NCI-H2081 (cell line): Measurements from ENCODE around the gene KLLN.
"Not testable (repeated sequence)": the region's sequence is repeated elsewhere in the genome, so short reads cannot be mapped to it uniquely, and the experiment has no call there.

ENCODE experiments used
- DNase-seq, 2 experiments: peaks; one replicate each; lab custom pipeline; 2025; lab: John Stamatoyannopoulos, UW

Gene KLLN

DNA sequence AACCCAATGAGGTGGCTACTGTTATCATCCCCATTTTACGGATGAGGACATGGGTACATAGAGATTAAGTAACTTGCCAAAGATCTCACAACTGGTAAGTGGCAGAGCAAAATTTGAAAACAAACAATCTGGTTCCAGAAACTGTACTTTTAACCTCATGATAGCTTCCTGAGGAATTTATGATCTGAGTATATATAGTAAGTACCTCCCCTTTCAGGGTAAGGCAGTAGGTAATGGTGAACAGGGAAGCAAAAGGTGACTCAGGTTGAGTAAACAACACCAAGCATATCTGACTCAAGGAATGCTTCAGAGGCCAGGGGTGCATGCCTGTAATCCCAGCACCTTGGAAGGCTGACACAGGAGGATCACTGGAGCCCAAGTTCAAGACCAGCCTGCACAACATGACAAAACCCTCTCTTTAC, 21.1 kb downstream of the KLLN start:
- DNase-seq, result no peak

GRCh38 chr10:87841186-87841585, 22.1 kb downstream of the KLLN start:
- no peak for DNase-seq

GRCh38 chr10:87838650-87839049, 24.7 kb downstream of the KLLN start:
- DNase-seq, result no peak

DNA sequence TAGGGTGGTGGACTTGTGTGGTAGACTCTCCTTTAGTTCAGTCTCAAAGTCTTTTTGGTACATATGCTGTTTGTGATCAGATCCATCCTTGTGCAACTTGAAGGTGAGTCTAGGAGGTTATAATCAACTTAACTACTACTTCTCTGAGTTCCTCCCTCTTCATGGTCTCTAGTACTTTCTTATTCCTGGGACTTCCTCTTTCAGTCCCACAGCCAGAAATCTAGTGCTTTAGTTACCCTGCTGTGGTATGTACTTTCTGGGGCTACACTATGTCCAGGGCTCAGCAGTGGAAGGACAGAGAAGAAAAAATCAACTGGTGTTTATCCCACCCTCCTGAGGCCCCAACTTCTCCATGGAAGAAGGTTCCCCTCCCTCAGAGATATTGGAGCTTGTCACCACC, 25.9 kb downstream of the KLLN start:
- no peak for DNase-seq

GRCh38 chr10:87836098-87836497, 27.2 kb downstream of the KLLN start:
- DNase-seq, result no peak

- DNase-seq, result no peak
Measured at GRCh38 chr10:87829986-87830729, 33.2 kb downstream of the KLLN start.

DNA sequence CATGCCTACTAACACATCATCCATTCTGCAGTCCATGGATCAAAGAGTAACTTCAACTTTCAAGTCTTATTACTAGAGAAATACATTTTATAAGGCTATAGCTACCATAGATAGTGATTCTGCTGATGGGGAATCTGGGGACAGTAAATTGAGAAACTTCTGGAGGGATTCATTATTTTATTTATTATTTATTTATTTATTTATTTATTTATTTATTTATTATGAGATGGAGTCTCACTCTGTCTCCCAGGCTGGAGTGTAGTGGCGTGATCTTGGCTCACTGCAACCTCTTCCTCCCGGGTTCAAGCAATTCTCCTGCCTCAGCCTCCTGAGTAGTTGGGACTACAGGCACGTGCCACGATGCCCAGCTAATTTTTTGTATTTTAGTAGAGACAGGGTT, 34.3 kb downstream of the KLLN start:
- not testable (repeated sequence) for DNase-seq

DNA sequence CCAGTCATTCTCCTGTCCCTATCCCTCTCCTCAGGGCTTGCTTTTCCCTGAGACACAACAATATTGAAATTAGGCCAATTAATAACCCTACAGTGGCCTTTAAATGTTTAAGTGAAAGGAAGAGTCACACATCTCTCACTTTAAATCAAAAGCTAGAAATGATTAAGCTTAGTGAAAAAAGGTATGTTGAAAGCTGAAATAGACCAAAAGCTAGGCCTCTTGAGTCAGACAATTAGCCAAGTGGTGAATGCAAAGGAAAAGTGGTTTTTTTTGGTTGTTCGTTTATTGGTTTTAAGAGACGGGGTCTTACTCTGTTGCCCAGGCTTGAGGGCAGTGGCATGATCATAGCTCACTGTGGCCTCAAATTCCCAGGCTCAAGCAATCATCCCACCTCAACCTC, 35.7 kb downstream of the KLLN start:
- DNase-seq, result no peak

GRCh38 chr10:87826653-87827052, 36.7 kb downstream of the KLLN start:
- no peak for DNase-seq

- no peak for DNase-seq
Measured at GRCh38 chr10:87819289-87819585, 44.1 kb downstream of the KLLN start.

- peak; percentile 6 to 23 for DNase-seq
Measured at GRCh38 chr10:87818505-87819288, 44.6 kb downstream of the KLLN start.

DNA sequence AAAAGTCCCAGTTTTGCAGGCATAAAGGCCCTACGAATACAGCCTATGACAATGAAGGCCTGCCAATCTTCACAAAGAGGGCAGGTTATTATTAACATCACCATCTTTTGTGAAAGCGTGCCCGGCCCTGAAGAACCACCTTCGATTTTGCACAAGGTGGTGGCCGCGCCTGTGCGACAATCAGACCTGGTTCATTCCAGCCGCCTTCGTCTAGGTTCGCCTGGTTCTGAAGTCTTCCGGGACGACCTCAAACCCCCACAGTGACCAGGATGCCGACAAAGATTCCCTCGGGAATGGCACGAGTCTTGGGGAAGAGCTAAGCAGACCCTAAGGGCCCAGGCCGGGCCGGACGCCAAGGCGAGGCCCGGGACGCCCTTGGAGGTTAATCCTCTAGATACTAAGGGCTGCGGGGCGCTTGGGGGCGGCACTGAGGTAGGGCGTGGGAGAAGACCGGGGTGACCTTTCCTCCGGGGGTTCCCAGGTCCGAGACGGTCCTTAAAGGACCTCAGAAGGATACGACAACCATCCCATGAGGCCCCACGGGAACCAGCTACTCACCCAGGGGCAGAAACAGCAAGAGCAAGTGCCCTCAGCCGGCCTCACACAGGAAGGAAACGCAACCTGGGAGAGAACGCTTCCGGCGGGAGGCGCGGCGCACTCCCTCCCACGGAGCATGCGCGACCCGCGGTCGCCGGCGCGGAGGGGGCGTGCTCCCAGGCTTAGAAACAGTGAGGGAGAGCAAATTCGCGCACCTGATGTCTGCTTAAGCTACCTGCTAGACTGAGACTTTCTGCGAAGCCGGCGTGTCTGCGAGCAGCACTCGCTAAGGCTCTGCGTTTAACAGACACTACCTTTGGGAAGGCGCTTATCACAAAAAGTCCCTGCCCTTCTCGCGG, 45.5 kb downstream of the KLLN start, which contains the start of gene ATAD1:
Gene ATAD1 (minus strand): TSS at position 618 of the 896 bp plus-strand sequence. CDS start 3,627 bp downstream, outside the sequence.
- DNase-seq, result peak; percentile 73 to 89

DNA sequence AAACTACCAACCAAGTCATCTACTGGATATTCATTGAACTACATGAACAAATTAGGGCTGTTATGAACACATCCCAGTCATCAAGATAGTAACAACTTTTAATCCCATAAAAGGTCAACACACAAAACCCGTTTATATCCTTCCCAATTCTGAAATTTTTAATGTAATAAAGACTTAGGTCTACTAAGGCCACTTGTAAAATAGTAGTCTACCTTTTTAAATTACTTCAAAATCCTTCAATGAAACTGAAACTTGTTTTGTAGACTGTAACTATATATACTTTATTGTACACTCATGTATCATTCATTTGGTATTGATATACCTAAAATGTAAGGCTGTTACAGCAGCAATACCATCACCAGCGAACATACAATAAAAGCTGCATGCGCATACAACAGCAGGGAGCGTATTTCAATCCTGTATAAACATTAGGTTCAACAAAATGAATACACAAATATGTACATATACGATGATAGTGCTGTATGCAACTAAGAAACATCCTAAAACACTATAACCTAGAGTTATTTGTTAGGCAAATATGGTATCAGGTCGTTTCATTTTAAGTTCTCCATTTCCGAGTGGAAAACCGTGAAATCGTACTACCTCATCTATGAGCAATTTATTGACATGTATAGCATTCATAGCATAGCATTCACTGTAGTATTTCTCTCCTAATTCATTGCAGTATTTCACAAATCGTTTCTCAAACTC, 46.3 kb downstream of the KLLN start:
- DNase-seq, result no peak

- no peak for DNase-seq
Measured at GRCh38 chr10:87816163-87816897, 47.0 kb downstream of the KLLN start.
